ENCODE measurements around the gene DNHD1. TPM values are rescaled to one million over a fixed set of nuclear protein-coding genes. Genes with fewer than 3 reads are reported as not detected.

Gene DNHD1
- total and polyA plus RNA-seq, 9 of the 15 experiments (the other 6 are each of a cell fraction or from before 2014, with no cell fraction given) = 0.82 to 9.7 (median 3.8) TPM

- intact Hi-C loops (cut with micrococcal nuclease) (no loop called here), in situ Hi-C loops (cut with MboI) (no loop called here)
- Histone ChIP-seq H3K9ac (ENCODE audit: insufficient read depth in 1 of 2, low read depth in 2 of 2, low read length in 2 of 2) (no peak overlapping the region), H3K9me1 (ENCODE audit: control insufficient read depth, insufficient read depth, low read length) (no peaks in the 10 kb centered on the region), H3K4me1 (replicated peaks in 1 of 2; ENCODE audit: control insufficient read depth in 2 of 2, insufficient read depth in 2 of 2, low read length in 2 of 2) (peaks cover 0 to 5% of the 10 kb centered on the region in 2 experiments; a peak in 2 of 5 replicates), H3K27ac (ENCODE audit: extremely low read depth, low read depth, low read length) (no peak overlapping the region), H3K79me2 (ENCODE audit: control insufficient read depth, insufficient read depth, low read length) (no peaks in the 10 kb centered on the region), H3K4me2 (ENCODE audit: insufficient read depth, low read length) (no peak overlapping the region), H3K4me3 (no peak overlapping the region), H3K9me3 (replicated peaks; ENCODE audit: control insufficient read depth, insufficient read depth, low read depth, low read length) (peaks cover 10% of the 10 kb centered on the region), H3K36me3 (ENCODE audit: control insufficient read depth, insufficient read depth, low read length) (peaks cover 8% of the 10 kb centered on the region; the same call in 1 of the 3 replicates), H3K27me3 (ENCODE audit: control insufficient read depth in 2 of 2, insufficient read depth in 2 of 2, low read length in 2 of 2) (no peaks in the 10 kb centered on the region), H4K20me1 (replicated peaks; ENCODE audit: control insufficient read depth, insufficient read depth, low read length) (no peaks in the 10 kb centered on the region), H2AFZ (ENCODE audit: low read depth, low read length) (no peak overlapping the region)
- WGBS (ENCODE audit: insufficient coverage, low coverage, missing lambda C conversion rate) = 82% methylated on average over 11 of the region's 11 CpGs
- ChIA-PET POLR2A (interaction anchor here (0.6 to 1.8 kb wide), 6 partner anchors 12 to 472 kb away, joined by 3 to 8 read pairs (median 3); partner anchors contain the start of gene TAF10), CTCF (ENCODE audit: low intra/inter-chr PET ratio) (no interaction called here)
- FAIRE-seq (no peak), ATAC-seq (no peak), DNase-seq (ENCODE audit: extremely low read depth in 1 of 4, low spot score in 3 of 4) (no peak)
- BruUV-seq (replicated peaks) = no TSS peak
- TF ChIP-seq, protein P1, sequence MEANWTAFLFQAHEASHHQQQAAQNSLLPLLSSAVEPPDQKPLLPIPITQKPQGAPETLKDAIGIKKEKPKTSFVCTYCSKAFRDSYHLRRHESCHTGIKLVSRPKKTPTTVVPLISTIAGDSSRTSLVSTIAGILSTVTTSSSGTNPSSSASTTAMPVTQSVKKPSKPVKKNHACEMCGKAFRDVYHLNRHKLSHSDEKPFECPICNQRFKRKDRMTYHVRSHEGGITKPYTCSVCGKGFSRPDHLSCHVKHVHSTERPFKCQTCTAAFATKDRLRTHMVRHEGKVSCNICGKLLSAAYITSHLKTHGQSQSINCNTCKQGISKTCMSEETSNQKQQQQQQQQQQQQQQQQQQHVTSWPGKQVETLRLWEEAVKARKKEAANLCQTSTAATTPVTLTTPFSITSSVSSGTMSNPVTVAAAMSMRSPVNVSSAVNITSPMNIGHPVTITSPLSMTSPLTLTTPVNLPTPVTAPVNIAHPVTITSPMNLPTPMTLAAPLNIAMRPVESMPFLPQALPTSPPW (CRISPR knock-in tag; IDR thresholded peaks at IDR 0.05) = no peak
- TF ChIP-seq, protein P2, sequence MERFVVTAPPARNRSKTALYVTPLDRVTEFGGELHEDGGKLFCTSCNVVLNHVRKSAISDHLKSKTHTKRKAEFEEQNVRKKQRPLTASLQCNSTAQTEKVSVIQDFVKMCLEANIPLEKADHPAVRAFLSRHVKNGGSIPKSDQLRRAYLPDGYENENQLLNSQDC (CRISPR knock-in tag; IDR thresholded peaks at IDR 0.05) = no peak
- no peak for TF ChIP-seq HNRNPLL (IDR thresholded peaks at IDR 0.05; ENCODE audit: low read depth, low read length, poor library complexity, severe bottlenecking)
- TF ChIP-seq FOXJ2 (tag; IDR thresholded peaks at IDR 0.05) = no peak
- TF ChIP-seq NFRKB (IDR thresholded peaks at IDR 0.05; ENCODE audit: low read depth) = no peak
- no peak for TF ChIP-seq TRIM28 (IDR thresholded peaks at IDR 0.05)
- TF ChIP-seq ZNF146 (CRISPR knock-in tag; IDR thresholded peaks at IDR 0.05; ENCODE audit: unreplicated experiment) = no peak
- TF ChIP-seq ZEB2 (IDR thresholded peaks at IDR 0.05) = no peak
- TF ChIP-seq ZNF347 (CRISPR knock-in tag; IDR thresholded peaks at IDR 0.05; ENCODE audit: low read depth) = no peak
- no peak for TF ChIP-seq ZBTB5 (IDR thresholded peaks at IDR 0.05)
- TF ChIP-seq SRSF9 (IDR thresholded peaks at IDR 0.05; ENCODE audit: borderline replicate concordance, low read depth, low read length) = no peak
- TF ChIP-seq PHF20 (IDR thresholded peaks at IDR 0.05; ENCODE audit: partially characterized antibody) = no peak
- no peak for TF ChIP-seq IRF2 (CRISPR knock-in tag; IDR thresholded peaks at IDR 0.05)
- no peak for TF ChIP-seq RERE (CRISPR knock-in tag; IDR thresholded peaks at IDR 0.05; ENCODE audit: borderline replicate concordance)
- TF ChIP-seq BHLHE40 (IDR thresholded peaks at IDR 0.05; ENCODE audit: low read length) = no peak
Measured at GRCh38 chr11:6587360-6587953, 90.4 kb downstream of the DNHD1 start.
